HepG2 (cell line): ENCODE results near the gene RBCK1. TPM values are rescaled to one million over a fixed set of nuclear protein-coding genes. Genes with fewer than 3 reads are reported as not detected.
A peak's percentile ranks its signal among the peaks of the same experiment; 100 is the strongest.

Experiments
- ATF7 ChIP-seq, 2 experiments: fragments of 450-650 bp in 1 of 2; sonication (generic) in 1 of 2; formaldehyde crosslinking in 1 of 2; IDR thresholded peaks; 2 replicates each; pipeline versions ENCODE4 v1.4.0 to v1.6.1; 2016 to 2020; ENCODE audit warnings: antibody characterized with exemption in 1 of 2, mild to moderate bottlenecking in 1 of 2, missing genetic modification reagents in 1 of 2
- ZNF326 ChIP-seq: sonication (generic); formaldehyde crosslinking; IDR thresholded peaks from 2 replicates; pipeline ENCODE4 v1.4.0; 2020; ENCODE audit warnings: missing genetic modification reagents, borderline replicate concordance
- ZNF350 ChIP-seq: sonication (generic); formaldehyde crosslinking; IDR thresholded peaks from 2 replicates; pipeline ENCODE4 v1.4.0; 2020; ENCODE audit warnings: mild to moderate bottlenecking, low read depth, missing genetic modification reagents, borderline replicate concordance
- ZNF800 ChIP-seq: sonication (generic); formaldehyde crosslinking; IDR thresholded peaks from 2 replicates; pipeline ENCODE4 v1.4.0; 2020; ENCODE audit warnings: missing genetic modification reagents
- polyA plus RNA-seq, 8 experiments: library from polyadenylated mRNA; depleted of rRNA in 3 of 8; stranded (reverse) in 7 of 8; unstranded in 1 of 8; fragments of >200 nt; fragmentation: Illumina TruSeq in 4 of 8; extraction: Trizol in 4 of 8; gene quantifications; 2 replicates each; pipeline versions ENCODE4 v1.2.1 to v1.2.3, GENCODE V29; 2011 to 2016; ENCODE audit warnings: low read depth in 4 of 8, missing spikeins in 1 of 8, mixed read lengths in 1 of 8; ENCODE audit not compliant: insufficient read depth in 1 of 8
- total RNA-seq, 5 experiments: library from RNA; depleted of rRNA; stranded (reverse); fragments of >200 nt; fragmentation: Illumina TruSeq; extraction: Trizol; gene quantifications; 2 replicates each; pipeline ENCODE4 v1.2.3, GENCODE V29; 2016; ENCODE audit warnings: low read depth in 1 of 5
- TF ChIP-seq, protein P1 (sequence below): sonication (generic); formaldehyde crosslinking; IDR thresholded peaks from 2 replicates; pipeline ENCODE4 v1.4.0; 2020; ENCODE audit warnings: missing genetic modification reagents
- TF ChIP-seq, protein P2 (sequence below): sonication (generic); formaldehyde crosslinking; IDR thresholded peaks from 2 replicates; pipeline ENCODE4 v1.4.0; 2020; ENCODE audit warnings: low read depth, missing genetic modification reagents
- TF ChIP-seq, protein P3 (sequence below): sonication (generic); formaldehyde crosslinking; IDR thresholded peaks from 2 replicates; pipeline ENCODE4 v1.5.0; 2020; ENCODE audit warnings: mild to moderate bottlenecking, missing genetic modification reagents, borderline replicate concordance

The RBCK1 gene
- total and polyA plus RNA-seq, 2 of the 13 experiments (the other 11 are each of a cell fraction or from before 2014, with no cell fraction given) = 149 to 215 TPM

DNA sequence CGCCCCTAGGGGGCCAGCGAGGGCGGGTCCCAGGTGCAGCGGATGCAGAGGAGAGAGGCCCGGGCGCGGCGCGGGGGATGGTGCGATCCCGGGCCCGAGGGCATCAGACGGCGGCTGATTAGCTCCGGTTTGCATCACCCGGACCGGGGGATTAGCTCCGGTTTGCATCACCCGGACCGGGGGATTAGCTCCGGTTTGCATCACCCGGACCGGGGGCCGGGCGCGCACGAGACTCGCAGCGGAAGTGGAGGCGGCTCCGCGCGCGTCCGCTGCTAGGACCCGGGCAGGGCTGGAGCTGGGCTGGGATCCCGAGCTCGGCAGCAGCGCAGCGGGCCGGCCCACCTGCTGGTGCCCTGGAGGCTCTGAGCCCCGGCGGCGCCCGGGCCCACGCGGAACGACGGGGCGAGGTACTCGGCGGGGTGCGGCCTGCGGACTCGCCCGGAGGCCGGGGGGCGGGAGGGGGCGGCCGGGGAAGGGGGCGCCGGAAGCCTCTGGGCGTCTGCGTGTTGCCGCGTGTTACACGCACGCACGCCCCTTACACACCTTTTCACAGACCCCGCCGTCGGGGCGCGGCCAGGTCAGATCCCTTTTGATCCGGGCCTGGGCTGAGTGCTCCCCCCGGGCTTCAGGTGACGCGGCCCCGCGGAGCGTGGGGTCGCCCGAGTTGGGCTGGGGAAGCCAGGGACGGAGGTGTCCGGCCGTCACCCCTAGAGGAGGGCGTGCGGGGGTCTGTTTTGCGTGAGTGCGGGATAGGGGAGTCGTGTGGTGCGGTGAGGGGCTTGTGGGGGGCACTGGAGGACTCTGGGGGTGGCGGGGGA is 27.1 kb upstream of the RBCK1 start (continued):
- TF ChIP-seq ZNF326 (CRISPR knock-in tag) = no peak; the same call in 1 of the 2 replicates
- TF ChIP-seq, protein P1, sequence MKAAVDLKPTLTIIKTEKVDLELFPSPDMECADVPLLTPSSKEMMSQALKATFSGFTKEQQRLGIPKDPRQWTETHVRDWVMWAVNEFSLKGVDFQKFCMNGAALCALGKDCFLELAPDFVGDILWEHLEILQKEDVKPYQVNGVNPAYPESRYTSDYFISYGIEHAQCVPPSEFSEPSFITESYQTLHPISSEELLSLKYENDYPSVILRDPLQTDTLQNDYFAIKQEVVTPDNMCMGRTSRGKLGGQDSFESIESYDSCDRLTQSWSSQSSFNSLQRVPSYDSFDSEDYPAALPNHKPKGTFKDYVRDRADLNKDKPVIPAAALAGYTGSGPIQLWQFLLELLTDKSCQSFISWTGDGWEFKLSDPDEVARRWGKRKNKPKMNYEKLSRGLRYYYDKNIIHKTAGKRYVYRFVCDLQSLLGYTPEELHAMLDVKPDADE = peak; percentile 84; the same call in 1 of the 2 replicates
- TF ChIP-seq ATF7 (IDR thresholded peaks at IDR 0.05) = no peak; the same call in 1 of the 2 replicates
- TF ChIP-seq ATF7 (CRISPR knock-in tag; IDR thresholded peaks at IDR 0.05) = peak; percentile 78; the same call in 1 of the 2 replicates
- TF ChIP-seq, protein P2, sequence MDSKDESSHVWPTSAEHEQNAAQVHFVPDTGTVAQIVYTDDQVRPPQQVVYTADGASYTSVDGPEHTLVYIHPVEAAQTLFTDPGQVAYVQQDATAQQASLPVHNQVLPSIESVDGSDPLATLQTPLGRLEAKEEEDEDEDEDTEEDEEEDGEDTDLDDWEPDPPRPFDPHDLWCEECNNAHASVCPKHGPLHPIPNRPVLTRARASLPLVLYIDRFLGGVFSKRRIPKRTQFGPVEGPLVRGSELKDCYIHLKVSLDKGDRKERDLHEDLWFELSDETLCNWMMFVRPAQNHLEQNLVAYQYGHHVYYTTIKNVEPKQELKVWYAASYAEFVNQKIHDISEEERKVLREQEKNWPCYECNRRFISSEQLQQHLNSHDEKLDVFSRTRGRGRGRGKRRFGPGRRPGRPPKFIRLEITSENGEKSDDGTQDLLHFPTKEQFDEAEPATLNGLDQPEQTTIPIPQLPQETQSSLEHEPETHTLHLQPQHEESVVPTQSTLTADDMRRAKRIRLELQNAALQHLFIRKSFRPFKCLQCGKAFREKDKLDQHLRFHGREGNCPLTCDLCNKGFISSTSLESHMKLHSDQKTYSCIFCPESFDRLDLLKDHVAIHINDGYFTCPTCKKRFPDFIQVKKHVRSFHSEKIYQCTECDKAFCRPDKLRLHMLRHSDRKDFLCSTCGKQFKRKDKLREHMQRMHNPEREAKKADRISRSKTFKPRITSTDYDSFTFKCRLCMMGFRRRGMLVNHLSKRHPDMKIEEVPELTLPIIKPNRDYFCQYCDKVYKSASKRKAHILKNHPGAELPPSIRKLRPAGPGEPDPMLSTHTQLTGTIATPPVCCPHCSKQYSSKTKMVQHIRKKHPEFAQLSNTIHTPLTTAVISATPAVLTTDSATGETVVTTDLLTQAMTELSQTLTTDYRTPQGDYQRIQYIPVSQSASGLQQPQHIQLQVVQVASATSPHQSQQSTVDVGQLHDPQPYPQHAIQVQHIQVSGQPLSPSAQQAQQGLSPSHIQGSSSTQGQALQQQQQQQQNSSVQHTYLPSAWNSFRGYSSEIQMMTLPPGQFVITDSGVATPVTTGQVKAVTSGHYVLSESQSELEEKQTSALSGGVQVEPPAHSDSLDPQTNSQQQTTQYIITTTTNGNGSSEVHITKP (CRISPR knock-in tag) = peak; percentile 54; the same call in 1 of the 2 replicates
- TF ChIP-seq ZNF800 (CRISPR knock-in tag) = peak; percentile 71
- peak; percentile 95 for TF ChIP-seq ZNF350 (CRISPR knock-in tag)
- TF ChIP-seq, protein P3, sequence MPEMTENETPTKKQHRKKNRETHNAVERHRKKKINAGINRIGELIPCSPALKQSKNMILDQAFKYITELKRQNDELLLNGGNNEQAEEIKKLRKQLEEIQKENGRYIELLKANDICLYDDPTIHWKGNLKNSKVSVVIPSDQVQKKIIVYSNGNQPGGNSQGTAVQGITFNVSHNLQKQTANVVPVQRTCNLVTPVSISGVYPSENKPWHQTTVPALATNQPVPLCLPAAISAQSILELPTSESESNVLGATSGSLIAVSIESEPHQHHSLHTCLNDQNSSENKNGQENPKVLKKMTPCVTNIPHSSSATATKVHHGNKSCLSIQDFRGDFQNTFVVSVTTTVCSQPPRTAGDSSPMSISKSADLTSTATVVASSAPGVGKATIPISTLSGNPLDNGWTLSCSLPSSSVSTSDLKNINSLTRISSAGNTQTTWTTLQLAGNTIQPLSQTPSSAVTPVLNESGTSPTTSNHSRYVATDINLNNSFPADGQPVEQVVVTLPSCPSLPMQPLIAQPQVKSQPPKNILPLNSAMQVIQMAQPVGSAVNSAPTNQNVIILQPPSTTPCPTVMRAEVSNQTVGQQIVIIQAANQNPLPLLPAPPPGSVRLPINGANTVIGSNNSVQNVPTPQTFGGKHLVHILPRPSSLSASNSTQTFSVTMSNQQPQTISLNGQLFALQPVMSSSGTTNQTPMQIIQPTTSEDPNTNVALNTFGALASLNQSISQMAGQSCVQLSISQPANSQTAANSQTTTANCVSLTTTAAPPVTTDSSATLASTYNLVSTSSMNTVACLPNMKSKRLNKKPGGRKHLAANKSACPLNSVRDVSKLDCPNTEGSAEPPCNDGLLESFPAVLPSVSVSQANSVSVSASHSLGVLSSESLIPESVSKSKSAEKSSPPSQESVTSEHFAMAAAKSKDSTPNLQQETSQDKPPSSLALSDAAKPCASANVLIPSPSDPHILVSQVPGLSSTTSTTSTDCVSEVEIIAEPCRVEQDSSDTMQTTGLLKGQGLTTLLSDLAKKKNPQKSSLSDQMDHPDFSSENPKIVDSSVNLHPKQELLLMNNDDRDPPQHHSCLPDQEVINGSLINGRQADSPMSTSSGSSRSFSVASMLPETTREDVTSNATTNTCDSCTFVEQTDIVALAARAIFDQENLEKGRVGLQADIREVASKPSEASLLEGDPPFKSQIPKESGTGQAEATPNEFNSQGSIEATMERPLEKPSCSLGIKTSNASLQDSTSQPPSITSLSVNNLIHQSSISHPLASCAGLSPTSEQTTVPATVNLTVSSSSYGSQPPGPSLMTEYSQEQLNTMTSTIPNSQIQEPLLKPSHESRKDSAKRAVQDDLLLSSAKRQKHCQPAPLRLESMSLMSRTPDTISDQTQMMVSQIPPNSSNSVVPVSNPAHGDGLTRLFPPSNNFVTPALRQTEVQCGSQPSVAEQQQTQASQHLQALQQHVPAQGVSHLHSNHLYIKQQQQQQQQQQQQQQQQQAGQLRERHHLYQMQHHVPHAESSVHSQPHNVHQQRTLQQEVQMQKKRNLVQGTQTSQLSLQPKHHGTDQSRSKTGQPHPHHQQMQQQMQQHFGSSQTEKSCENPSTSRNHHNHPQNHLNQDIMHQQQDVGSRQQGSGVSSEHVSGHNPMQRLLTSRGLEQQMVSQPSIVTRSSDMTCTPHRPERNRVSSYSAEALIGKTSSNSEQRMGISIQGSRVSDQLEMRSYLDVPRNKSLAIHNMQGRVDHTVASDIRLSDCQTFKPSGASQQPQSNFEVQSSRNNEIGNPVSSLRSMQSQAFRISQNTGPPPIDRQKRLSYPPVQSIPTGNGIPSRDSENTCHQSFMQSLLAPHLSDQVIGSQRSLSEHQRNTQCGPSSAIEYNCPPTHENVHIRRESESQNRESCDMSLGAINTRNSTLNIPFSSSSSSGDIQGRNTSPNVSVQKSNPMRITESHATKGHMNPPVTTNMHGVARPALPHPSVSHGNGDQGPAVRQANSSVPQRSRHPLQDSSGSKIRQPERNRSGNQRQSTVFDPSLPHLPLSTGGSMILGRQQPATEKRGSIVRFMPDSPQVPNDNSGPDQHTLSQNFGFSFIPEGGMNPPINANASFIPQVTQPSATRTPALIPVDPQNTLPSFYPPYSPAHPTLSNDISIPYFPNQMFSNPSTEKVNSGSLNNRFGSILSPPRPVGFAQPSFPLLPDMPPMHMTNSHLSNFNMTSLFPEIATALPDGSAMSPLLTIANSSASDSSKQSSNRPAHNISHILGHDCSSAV (CRISPR knock-in tag) = peak; percentile 74; the same call in 1 of the 2 replicates
